ENCODE data around the gene CDC42EP4.

Gene CDC42EP4

DNA sequence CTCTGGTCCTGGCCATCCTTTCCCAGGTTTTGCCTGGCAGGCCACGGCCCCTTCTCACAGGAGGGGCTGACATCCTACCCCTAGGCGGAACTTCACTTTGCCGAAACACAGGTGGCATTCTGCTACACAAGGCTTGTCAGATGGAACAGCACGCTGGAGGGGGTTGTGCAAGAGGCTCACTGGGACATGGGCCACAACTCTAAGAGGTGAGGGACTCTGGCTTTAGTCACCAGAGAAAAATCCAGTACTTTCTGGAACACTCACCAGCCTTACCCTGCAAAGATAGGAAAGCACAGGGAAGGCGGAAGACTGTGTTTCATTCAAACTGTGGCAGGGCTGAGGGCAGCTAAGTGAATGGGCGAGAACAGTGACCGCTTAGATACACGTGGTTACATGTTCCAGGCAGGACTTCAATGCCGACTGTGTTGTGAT is 18.3 kb downstream of the CDC42EP4 start:
- ATAC-seq: no peak

- no peak for ATAC-seq
Measured at GRCh38 chr17:73293031-73293430, 18.8 kb downstream of the CDC42EP4 start.

DNA sequence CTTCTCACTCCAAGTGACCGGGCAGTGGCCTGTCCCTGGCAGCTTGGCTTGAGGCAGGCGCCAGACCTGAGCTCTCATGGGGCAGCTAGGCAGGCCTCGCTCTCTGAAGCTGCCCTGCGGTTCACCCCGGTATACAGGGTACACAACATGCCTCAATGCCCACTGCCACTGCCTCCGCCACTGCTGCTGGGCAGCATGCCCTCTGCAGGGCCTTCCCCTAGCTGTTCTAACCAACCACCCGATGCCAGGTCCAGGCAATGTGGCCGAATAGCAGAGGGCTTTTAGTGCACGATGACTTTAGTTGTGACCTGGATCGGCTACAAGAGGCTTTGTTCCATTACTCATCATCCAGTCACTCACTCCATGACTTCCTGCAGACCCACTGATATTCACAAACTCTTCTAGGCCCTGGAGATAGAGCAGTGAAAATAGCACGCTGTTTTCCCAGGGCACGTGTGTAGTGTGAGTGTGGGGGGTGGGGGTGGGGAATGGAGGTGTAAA is 19.7 kb downstream of the CDC42EP4 start:
- no peak for ATAC-seq

DNA sequence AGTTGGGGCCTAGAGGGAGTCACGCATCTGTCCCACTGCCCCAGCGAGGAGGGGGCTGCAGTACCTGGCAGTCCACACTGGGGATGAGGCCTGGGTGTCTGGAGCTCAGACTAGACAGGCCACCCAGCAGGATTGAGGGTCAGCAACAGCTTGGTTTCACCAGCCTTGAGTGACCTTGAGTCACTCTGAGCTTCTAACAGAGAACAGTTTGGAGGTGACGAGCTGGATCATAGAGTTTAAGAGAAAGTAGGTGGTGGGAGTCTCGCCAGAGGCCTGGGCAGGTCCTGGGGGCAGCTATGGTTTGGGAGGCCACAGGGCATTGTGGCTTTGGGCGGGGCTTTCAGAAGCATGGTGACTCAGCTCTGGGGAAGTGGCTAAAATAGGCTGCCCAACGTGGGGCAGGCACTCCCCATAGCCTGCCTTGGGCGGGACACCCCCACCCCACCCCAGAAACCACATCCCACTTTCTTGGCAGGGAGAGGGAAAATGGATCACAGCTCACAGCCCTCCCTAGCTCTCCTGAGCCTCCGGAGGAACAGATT is 20.5 kb downstream of the CDC42EP4 start:
- peak in 1 of 2 donors; percentile 27 for ATAC-seq

GRCh38 chr17:73290399-73291259 is 21.2 kb downstream of the CDC42EP4 start:
- no peak for ATAC-seq

DNA sequence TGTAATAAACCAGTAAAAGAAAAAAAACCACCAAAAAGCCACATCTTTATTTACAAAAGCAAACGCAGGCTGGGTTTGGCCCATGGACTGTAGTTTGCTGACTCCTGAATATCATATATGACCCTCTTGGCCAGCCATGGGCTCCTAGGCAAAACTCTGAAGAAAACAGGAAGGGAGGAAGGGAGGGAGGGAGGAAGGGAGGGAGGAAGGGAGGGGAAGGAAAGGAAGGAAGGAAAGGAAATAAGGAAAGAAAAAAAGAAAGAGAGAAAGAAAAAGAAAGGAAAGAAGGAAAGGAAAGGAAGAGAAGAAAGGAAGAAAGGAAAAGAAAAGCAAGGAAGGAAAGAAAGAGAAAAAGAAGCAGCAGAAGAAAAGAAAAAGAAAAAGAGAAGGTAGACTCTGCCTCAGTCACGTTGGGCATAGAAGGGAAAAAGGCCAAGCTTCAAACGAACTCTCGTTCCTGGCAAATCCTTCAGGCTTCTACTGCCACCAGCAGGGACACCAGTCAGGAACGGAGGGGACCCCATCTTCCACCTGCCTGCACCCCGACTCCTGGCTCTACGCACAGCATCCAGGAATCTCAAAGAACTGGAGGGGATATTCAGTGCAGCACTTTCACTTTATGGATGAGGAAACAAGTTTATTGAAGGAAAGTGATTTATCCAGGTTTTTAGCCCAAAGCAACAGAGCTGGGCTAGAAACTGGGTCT is 22.1 kb downstream of the CDC42EP4 start:
- no peak for ATAC-seq

DNA sequence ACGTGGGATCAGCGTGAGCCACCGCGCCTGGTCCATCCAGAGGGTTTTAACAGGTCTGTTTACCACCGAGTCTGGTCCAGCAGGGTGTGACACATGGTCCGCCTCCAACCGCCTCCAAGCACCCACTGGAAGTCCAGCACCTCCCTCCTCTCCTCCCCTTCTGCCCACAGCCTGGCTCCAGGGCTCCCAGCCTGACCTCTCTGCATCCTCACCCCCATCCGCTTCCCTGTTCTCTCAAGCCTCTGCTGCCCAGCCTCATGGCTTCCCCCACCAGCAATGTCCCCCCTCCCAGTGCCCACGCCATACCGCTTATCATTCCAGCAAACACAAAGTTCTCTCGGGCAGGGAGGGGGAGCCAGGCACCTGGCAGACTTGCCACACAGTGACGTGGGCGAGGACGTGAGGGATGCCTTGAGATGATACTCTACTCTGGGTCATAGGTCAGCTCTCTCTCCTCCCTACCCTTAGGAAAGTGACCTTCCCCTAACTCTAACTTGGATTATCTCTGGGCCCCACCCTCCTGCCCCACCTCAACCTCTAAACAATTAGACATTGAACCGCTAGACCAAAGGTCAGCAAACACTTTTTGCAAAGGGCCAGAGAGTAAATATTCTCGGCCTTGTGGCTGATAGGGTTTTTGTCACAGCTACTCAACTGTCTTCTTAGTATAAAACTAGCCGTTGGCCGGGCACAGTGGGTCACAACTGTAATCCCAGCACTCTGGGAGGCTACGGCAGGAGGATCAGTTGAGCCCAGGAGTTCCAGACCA is 23.1 kb downstream of the CDC42EP4 start:
- ATAC-seq: no peak

DNA sequence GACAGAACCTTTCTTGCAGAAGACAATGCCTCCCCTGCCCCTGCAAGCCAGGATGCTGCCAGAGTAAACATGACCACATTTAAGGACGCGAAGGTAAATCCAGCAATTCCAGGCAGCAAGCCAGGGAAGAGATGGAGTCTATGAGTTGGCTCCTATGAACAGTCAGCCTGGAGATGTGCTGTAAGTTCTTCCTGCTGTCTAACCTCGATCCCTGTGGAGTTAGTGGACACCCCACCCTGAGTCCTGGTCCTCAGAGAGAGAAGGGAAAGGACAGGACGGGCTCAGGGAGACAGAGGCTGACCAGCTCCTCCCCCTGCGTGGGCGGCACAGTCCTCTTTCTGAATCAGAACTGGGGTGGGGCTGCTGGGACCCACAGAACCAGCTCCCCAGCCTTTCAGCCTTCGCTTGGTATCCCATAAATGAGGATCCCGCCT is 24.9 kb downstream of the CDC42EP4 start:
- ATAC-seq: no peak

DNA sequence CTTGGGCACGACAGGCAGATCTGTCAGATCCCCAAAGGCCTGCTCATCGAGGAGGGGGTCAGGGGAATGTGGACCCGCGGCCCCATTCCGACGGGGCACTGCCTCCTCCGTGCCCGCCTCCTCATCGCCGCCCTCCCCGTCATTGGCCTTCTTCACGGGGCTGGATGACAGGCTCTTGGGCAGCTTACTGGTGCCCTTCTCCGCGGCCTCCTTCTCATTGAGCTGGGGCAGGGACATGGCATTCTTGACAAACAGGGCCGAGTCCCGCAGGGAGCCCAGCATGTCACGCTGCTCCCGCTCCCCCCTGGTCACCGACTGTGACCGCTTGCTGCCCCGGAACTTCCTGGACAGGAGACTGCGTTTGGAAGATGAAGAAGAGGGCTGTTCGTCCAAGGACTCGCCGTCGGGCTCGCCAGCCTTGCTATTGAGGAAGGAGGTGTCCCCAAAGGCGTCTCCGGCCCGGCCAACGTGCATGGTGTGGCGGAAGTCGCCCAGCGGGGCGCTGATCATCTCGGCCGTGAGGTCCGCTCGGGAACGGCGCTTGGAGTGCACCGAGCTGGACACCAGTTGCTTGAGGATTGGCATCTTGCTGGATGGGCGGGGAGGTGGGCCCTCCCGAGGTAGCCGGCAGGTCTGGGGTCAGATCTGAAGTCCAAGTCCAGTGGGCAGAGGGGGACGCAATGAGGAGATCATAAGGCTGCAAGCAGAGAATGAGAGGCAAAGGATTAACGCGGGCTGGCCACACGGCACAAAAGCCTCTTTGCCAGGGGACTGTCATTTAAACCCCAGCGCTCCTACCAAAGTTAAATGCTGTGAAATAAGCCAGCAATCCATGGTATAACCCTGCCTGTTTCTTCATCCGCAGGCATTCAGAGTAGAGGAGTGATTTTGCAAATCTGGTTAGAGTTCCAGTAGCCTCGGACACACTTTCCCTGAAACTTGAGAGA is 25.6 kb downstream of the CDC42EP4 start:
- ATAC-seq: no peak

- no peak for ATAC-seq
Measured at GRCh38 chr17:73285603-73285908, 26.2 kb downstream of the CDC42EP4 start.

DNA sequence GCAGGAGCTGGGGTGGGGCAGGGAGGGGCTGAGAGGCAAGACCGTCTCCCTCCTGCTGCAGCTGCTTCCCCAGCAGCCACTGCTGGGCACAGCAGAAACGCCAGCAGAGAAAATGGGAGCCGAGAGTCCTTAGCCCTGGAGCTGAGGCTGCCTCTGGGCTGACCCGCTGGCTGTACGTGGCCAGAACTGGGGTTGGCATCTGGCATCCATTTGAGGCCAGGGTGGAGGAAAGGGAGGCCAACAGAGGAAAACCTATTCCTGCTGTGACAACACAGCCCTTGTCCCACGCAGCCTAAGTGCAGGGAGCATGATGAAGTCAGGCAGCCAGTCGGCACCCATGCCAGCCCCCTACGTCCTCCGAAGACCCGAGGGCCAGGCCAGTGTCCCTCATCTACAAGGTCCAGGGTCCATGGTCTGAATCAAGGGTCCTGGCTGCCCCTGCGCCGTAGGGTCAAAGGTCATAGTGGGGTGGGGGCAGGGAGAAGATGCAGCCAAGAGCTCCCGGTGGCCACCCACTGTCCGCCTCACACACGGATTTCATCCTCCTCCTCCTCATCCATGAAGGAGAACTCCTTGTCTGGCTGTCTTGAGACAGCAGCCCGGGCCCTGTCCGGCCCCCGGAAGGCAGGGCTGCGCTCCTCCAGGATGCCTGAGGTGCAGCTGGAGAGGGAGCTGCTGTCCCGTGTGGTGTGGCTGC is 26.7 kb downstream of the CDC42EP4 start:
- ATAC-seq: no peak

DNA sequence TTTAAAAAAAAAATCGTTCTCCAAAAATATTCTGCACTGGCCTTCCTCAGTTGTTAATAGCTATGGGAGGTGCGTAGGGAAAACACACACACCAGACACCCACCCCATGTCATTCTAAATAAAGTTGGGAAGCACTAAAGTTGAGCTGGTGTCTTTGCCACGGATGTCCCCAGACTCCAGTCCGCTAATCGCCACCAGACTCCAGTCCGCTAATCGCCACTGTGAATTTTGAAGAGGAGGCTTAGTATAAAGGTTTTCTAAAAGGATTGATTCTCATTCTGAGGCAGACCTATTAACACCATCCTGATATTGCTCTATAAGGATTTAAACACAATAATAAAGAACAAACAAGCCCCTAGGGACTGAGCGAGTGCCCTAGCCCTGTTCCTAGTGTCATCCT is 27.4 kb downstream of the CDC42EP4 start:
- ATAC-seq: no peak

DNA sequence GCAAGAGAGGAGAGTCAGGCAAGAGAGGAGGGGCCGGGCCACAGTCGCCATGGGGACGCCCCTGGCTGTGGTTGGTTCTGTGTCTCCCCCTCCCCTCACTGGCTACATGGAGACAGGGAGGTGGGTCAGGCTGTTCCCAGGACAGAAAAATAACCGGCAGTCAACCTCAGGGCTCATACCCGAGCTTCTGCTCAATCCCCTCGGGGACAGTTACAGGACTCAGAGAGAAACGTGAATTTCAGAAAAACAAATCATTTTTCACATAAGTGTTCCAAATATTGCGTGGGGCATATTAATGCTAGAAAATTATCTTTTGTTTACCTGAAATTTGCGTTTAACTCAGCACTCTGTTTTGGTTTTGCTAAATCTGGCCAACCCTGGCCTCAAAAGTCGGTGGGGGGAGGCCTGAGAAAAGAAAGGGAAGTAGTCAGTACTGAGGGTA is 27.9 kb downstream of the CDC42EP4 start:
- no peak for ATAC-seq

- no peak for ATAC-seq
Measured at GRCh38 chr17:73283250-73283649, 28.6 kb downstream of the CDC42EP4 start.

DNA sequence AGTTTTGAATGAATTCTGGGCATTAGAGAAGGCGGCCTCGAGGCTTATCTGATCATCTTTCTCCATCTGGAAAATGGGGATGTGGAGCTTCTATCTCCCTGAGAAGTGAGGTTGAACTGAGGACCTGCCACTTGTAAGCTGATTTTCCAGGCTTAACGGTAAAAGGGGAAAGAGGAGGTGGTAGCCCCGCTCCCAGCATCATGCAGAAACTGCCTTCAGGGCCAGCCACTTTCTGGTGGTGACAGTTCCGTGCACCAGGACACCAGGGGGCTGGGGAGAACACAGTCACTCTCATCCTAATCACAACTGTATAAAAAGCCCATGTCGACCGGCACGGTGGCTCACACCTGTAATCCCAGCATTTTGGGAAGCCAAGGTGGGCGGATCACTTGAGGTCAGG is 29.2 kb downstream of the CDC42EP4 start:
- ATAC-seq: no peak

- peak; percentile 38 to 59 for ATAC-seq
Measured at GRCh38 chr17:73281928-73282327, 29.9 kb downstream of the CDC42EP4 start.

GRCh38 chr17:73280191-73280590 is 31.6 kb downstream of the CDC42EP4 start:
- ATAC-seq: no peak

GRCh38 chr17:73279704-73280103 is 32.1 kb downstream of the CDC42EP4 start:
- no peak for ATAC-seq

DNA sequence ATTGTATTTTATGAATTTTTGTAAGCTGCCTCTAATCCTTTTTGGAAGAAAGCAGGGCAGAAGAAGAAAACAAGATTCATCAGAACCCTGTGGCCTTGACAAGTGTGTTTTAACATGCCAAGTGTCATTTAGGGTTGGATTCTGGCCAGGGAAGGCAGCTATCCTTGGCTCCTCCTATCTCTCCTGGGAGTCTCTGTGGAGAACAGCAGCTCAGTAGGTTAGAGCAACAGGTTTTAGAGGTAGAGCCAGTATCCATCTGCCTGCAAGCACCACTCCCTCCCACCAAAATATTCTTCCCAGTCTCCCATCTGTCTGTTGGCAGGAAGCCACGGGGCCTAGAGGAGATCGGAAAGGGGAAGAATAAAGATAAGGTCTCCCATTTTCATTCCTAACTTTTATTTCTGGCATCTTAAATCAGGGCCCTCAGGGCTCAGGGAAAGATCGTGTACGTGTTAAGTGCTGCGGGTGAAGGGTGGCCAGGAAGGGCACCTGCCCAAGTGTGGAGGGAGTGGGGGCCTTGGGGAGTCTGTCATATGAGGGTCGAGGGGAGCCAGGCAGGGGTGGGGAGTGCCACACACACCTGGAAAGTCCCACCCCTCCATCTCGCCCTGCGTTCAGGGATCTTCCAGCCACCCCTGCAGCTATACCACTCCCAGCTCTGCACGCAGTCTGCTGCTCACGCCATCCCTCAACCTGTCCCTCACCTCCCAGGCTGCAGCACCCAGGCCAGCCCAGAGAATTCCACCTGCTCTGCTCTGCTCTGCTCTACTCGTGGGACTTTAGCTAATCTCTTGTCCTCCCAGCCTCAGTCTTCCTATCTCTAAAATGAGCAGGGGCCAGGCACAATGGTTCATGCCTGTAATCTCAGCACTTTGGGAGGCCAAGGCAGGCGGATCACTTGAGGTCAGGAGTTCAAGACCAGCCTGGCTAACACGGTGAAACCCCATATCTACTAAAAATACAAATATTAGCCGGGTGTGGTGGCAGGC is 33.0 kb downstream of the CDC42EP4 start:
- no peak for ATAC-seq

DNA sequence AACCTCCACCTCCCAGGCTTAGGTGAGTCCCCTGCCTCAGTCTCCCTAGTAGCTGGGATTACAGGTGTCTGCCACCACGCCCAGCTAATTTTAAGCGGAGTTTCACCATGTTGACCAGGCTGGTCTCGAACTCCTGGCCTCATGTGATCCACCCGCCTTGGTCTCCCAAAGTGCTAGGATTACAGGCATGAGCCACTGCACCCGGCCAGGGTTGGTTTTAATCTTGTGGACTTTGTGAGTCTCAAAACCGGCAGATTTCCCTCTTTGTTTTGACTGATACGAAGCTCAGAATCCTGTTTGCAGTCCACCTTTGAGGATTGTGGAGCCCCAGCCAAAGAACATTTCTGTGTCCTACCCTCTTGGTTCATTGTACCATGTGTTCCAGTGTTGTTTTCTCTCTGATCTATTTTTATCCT is 33.7 kb downstream of the CDC42EP4 start:
- no peak for ATAC-seq

Data from activated CD4-positive, CD25-positive, alpha-beta regulatory T cell treated with anti-CD3 and anti-CD28 coated beads, Interleukin-2, amount 50 U/mL, for 24 hours (primary cell).